HG03045 (cell line): ENCODE results near the gene SSRP1.
"Not testable (repeated sequence)": the region's sequence is repeated elsewhere in the genome, so short reads cannot be mapped to it uniquely, and the experiment has no call there.

Source experiments
- ATAC-seq: cut with Tn5 transposase; IDR thresholded peaks from one replicate; pipeline ENCODE4 v1.9.1; 2021; ENCODE audit warnings: mild to moderate bottlenecking, moderate library complexity; ENCODE audit not compliant: unreplicated experiment

The SSRP1 gene

DNA sequence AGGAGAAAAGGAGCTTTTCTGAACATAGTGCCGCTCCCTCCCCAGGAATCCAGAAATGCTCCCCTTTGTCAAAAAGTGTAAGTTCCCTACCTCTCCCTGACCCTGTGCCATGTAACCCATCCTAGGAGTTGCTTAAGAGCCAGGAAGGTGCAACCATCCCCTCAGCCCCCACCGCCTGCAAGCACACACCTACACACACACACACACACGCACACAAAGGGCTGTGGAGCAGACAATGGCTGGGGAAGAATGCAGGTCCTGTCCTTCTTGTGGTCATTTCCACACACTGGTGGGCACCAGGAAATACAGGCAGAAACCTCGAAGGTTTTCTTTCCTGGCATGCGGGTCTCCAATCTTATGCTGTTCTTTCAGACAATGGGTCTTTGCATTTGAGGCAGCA, 3.6 kb upstream of the SSRP1 start:
- no peak for ATAC-seq

DNA sequence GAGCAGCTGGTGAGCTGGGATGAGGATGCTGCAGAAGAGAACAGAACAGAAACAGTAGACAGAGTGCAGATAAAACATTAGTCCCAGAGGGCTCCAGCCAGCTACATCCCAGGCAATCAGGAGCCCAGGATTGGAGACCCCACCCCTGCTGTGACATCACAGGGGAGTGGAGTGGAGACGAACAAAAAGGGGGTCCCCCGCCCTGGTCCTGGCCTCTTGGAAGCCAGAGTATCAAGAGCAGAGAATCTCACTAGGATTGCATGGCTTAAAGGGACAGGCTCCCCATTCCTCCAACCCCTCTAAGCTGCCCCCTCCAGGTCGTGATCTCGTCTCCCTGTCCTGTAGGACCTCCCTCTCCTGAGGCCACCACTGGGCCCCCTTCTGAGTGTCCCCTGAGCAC, 2.5 kb upstream of the SSRP1 start, which contains the start of gene P2RX3:
Gene P2RX3, plus strand, starts transcription at position 211 of the 400 bp plus-strand sequence. CDS start 199 bp downstream, outside the sequence.
- ATAC-seq: no peak

- ATAC-seq: not testable (repeated sequence)
Measured at GRCh38 chr11:57336856-57337255, 1.2 kb upstream of the SSRP1 start.

- ATAC-seq: no peak
Measured at GRCh38 chr11:57336111-57336666, 497 bp upstream of the SSRP1 start.

DNA sequence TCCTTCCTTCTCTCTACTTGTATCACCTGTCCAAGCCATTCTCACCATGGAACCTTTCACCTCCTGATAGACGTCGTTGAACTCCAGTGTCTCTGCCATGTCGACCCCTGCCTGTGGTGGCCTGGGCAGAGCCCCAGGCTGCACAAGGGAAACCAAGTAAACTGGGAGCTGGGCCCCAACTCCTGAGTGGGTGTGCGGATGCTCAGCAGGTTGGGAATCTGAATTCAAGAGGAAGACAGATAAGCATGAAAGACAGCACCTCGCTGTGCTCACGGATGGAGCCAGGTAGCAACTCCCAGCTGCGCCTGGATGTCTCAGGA, 709 bp downstream of the SSRP1 start:
- no peak for ATAC-seq

DNA sequence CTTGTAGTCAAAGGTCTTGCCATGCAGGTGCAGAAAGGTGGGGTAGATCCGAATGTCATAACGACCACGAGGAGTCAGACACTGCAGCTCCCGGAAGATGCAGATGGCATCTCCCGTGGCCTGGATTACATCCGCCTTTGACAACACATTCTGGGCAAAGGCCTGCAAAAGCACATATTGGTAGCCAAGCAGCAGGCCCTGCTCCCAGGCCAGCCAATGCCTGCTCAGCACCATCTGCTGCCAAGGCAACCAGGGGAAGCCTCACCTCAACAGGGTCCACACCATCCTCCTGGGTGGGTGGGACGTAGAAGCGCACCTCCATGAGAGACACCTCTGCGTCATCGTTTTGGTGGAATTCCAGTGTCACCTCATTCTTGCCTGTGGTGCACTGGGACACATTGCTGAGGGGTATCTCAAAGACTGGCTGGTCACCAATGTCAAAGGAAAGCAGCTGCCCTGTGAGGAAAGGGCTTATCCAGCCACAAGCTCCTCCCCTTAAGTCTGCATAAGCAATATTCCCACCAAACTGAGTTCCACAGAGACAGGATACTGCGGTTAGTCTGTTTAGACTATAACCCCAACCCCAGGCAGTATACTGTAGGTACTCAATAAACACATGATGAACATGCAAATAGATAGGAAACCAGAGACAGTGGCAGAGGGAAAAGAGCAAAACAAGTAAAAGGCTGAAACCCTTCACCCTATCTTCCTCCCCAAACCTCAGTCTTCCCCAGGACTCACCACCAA, 2.8 kb downstream of the SSRP1 start:
- ATAC-seq: no peak

GRCh38 chr11:57331720-57332119, 4.0 kb downstream of the SSRP1 start:
- no peak for ATAC-seq

- ATAC-seq: no peak
Measured at GRCh38 chr11:57330029-57330428, 5.7 kb downstream of the SSRP1 start.

GRCh38 chr11:57327721-57328120, 8.0 kb downstream of the SSRP1 start:
- no peak for ATAC-seq

GRCh38 chr11:57325735-57326048, 10.0 kb downstream of the SSRP1 start:
- ATAC-seq: no peak

DNA sequence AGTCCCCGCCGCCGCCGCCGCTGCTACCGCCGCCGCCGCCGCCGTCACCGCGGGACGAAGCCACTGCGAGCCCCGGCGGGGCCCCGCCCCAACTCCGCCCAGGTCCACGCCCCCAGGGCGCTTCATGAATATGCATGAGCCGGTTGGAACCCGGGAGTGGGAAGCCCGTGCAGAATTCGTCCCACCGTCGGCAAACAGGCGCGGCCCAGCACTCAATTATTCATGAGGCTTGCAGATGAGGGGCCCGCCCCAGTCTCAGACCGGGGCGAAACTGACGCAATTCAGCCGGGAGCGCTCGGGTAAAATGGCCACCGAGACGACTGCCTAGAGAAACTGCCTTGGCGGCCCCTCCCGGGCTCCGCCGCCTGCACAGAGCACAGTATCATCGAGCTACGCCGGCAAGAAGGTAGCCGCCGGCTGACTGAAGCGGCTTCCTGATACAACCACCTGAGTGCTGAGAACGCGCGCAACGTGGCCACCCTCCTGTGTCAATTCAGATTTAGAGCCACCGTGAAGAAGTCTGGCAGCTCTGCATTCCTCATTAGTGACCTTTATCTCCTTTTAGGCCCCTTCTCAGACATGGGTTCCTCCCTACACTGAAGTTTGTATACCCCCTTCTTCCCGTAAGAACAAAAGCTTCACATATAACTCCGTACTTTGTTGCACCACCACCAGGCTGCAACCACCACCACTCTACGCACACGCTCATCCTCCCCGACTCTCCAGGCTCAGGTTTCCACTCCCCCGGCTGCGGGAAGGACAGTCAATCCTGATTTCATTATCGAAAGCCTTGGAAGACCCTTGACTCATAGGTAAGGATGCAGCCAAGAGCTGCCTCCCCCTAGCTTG, 10.6 kb downstream of the SSRP1 start, which contains the start of gene TNKS1BP1:
Gene TNKS1BP1, minus strand, starts transcription at position 67 of the 849 bp plus-strand sequence. CDS start 3,067 bp downstream, outside the sequence.
- ATAC-seq: peak; percentile 93

GRCh38 chr11:57324154-57324885, 11.4 kb downstream of the SSRP1 start:
- no peak for ATAC-seq

DNA sequence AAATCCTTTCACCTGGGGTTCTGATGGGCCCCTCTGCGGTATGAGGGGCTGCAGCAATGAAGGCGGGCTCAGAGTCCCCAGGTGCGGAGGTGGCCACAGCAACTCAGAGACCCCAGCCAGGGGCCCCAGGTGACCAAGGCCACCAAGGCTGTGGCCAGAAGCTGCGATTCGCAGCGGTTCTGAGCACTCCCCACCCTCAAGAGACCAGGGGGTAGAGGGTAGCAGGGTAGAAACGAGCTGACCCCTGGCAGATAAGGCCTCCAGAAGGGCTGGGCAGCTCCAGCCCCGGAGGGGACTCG, 11.9 kb downstream of the SSRP1 start:
- ATAC-seq: no peak

DNA sequence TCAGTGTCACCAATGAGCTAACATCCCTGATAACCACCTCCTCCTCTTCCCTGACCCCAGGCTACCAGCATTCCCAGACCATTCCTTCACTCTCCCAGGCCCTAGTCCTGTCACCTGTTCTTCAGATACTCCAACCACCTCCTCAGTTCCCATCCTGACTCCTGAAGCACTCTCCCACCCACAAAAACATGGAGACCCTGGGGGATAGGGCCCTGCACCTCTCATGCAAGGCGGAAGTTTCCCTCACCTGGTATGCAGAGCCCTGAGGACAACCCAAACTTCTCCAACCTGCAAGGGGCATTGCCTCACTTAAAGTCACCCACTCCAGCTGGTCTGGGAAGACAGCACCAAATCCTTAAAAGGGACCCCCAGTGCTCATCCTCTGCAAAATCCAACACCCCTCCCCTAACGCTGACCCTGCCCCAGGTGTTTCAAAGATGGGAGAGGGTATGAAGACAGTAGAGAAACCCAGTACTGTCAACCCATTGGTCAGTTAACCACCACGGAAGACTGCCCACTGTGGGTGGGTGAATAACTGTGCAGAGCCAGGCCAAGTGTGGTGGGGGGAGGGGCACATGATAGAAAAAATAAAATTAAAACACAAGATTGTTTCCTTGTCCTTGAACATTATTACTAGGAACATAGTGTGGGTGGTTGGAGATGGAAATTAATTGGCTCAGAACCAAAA, 12.4 kb downstream of the SSRP1 start:
- no peak for ATAC-seq

DNA sequence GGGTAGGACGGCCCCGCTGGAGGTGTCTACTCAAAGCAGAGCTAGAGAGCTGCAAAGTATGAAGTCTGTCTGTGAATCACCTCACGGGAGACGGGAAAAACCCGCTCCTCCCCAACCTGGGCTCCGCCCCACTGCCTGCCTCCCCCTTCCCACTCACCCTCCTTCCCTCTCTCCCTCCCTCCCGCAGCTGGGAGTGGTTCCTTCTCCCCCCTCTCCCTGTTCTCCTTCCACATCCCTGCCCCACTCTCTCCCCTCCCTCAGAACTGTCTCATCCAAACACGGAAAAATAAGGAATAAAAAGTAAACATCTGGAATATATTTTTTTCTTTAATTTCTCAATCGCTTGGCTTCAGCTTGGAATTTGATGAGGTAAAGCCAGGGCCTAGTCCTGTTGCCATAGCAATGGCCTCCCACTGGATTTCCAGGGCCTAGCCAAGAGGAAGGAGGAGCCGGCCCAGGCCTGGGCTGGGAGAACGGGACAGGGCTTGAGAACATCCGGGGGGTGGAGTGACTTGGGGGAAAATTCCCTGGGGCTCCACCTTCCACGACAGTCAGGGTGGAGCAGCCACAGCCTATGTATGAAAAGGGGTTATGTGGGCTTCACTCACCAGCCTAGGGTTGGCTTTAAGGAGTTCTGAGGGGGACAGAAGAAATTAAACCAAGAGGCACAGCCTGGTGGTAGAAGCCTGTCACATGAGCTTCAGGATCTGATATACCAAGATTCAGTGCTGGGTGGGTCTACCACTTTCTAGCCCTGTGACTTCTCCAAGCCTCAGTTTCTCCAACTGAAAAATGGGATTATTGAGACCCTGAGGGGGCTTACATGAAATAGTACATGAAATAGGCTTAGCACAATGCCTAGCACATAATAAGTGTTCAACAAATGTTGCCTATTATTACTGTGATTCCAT, 13.2 kb downstream of the SSRP1 start:
- ATAC-seq: no peak

DNA sequence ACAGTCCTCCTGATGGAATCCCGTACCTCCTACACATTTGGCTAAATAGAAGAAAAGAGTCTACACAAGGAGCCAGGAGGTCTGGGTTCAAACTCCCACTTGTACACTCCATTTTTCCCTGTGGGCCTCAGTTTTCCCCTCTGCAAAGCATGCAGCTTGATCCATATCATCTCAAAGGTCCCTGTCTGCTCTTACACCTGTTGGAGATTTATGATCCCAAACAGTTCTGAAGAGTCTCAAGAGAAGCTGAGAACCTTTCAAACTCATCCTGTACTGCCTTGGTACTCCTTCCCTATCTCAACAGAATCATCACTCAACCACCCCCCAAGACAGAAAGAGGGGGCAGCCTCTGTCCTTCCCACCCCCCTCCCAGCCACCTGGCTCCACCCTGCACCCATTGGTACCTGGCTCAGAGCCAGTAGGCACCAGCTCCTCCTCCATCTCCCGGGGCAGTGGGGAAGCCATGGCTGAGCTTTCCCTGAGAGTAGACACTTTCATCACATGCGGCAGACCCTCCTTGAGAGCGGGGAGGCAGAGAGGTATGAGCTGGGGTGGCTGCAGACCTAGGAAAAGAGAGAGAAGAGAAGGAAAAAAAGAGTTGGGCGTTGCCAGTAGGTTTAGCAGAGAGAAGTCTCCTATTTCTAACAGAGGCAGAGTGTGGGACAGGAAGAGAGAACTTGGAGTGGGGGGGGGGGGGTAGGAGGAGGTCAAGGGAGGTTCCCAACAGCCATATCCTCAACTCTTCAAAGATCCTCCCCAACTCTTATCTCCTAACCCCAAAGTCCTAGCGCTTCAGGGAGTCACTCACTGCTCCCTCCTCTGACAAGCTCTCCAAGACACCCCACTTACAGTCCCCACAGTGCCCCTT, 14.1 kb downstream of the SSRP1 start:
- no peak for ATAC-seq

DNA sequence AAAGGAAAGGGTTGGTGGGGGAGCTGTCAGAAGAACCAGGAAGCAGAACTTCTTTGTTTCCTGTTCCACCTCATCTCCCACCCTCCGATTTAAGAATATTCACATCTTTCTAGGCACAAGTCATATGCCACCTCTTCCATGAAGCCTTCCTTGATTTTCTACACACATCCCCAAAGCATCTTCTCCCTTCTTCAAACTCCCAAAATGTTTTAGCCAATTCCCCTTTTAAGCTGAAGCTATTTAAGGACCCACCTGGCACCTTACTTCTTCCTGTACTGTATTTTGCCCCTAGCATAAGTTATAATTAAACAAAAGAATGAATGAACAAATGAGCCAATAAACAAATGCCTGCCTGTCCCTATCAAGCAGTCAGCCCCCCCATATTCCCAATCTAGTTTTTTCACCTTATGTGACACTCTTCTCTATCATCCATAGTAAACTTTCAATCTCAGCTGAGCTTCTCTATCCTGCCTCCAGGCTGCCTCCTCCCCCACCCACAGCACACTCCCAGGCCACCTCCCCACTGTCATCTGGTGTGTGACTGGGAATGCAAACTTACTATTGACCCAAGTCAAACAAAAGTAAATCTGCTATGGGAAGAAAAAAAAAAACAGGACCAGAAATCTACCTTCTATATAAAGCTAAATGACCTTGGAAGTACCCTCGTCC, 14.8 kb downstream of the SSRP1 start:
- no peak for ATAC-seq

GRCh38 chr11:57320067-57320718, 15.5 kb downstream of the SSRP1 start:
- ATAC-seq: no peak
